HFFc6 (cell line): ENCODE data around the gene CD86. TPM values are rescaled to one million over a fixed set of nuclear protein-coding genes. Genes with fewer than 3 reads are reported as not detected.

Experiments used
- DNase-seq: peaks from one replicate; pipeline ENCODE4 v3.0.0-alpha.2; 2018
- H3K27ac Mint-ChIP-seq: 2 replicates; pipeline ENCODE4 v1.8.0; 2020; ENCODE audit warnings: mild to moderate bottlenecking, mixed read lengths
- H3K27me3 Mint-ChIP-seq: 2 replicates; pipeline ENCODE4 v1.8.0; 2021; ENCODE audit warnings: mild to moderate bottlenecking, moderate library complexity, mixed read lengths; ENCODE audit not compliant: insufficient read depth
- H3K36me3 Mint-ChIP-seq: 2 replicates; pipeline ENCODE4 v1.8.0; 2021; ENCODE audit warnings: low read depth, mixed read lengths
- H3K4me1 Mint-ChIP-seq: 2 replicates; pipeline ENCODE4 v1.8.0; 2020; ENCODE audit warnings: low read depth, mixed read lengths
- H3K4me3 Mint-ChIP-seq: 2 replicates; pipeline ENCODE4 v1.8.0; 2020; ENCODE audit warnings: mild to moderate bottlenecking, moderate library complexity, mixed read lengths
- H3K9me3 Mint-ChIP-seq: 2 replicates; pipeline ENCODE4 v1.8.0; 2020; ENCODE audit warnings: mild to moderate bottlenecking, mixed read lengths
- total RNA-seq, 6 experiments: library from RNA; stranded (reverse); fragmentation: NEBNext Ultra II Directional; extraction: Animal tissue kit (Norgen Biotek cat#: 25700); gene quantifications; 2 replicates in 1 of 6; 3 replicates in 5 of 6; pipeline ENCODE4 v1.2.3, GENCODE V29; 2021
- TF ChIP-seq, protein P1 (sequence below): fragments of 200-600 bp; sonication (generic); IDR thresholded peaks from 2 replicates; pipeline ENCODE4 v1.5.0; 2021; ENCODE audit warnings: antibody characterized with exemption, mild to moderate bottlenecking

The CD86 gene
- total RNA-seq, 6 experiments from 2014 or later, result not detected

DNA sequence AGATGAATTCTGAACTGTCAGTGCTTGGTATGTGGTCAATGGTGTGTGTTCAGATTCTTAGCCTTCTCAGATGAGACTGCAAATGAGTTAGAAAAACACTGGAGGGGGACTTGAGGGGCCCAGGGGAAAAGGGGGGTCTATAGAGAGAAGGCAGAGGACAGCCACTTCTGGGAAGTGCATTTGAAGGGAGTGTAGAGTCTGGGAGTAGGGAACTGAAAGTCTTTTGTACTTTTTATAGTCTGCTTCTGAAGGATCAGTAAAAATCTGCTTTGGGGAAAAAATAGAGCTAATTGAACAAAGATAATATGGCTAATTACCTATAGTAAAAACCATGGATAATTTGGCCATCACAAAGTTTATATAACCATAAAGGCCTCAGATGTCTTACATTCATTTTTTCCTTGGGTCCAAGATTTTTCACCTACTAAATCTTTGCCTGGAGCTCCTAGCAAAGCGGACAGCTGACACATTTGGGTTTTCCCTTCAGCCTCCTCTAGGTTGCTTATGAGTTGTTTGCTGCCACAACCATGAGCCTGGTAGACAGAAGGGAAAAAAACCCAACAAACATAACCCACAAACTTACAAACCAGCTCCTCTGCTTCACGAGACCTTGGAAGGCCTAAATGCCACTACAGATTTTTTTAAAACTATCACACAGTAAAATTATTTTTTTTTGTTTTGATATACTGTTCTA lies 48.8 kb downstream of the CD86 start:
- DNase-seq, result no peak
- Mint-ChIP-seq H3K4me3 (no peak overlapping the region), H3K36me3 (no peaks in the 10 kb centered on the region), H3K27me3 (peaks cover 6% of the 10 kb centered on the region; the same call in 1 of the 2 replicates), H3K27ac (no peak overlapping the region), H3K4me1 (no peaks in the 10 kb centered on the region), H3K9me3 (no peaks in the 10 kb centered on the region)
- TF ChIP-seq, protein P1, sequence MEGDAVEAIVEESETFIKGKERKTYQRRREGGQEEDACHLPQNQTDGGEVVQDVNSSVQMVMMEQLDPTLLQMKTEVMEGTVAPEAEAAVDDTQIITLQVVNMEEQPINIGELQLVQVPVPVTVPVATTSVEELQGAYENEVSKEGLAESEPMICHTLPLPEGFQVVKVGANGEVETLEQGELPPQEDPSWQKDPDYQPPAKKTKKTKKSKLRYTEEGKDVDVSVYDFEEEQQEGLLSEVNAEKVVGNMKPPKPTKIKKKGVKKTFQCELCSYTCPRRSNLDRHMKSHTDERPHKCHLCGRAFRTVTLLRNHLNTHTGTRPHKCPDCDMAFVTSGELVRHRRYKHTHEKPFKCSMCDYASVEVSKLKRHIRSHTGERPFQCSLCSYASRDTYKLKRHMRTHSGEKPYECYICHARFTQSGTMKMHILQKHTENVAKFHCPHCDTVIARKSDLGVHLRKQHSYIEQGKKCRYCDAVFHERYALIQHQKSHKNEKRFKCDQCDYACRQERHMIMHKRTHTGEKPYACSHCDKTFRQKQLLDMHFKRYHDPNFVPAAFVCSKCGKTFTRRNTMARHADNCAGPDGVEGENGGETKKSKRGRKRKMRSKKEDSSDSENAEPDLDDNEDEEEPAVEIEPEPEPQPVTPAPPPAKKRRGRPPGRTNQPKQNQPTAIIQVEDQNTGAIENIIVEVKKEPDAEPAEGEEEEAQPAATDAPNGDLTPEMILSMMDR, result no peak

DNA sequence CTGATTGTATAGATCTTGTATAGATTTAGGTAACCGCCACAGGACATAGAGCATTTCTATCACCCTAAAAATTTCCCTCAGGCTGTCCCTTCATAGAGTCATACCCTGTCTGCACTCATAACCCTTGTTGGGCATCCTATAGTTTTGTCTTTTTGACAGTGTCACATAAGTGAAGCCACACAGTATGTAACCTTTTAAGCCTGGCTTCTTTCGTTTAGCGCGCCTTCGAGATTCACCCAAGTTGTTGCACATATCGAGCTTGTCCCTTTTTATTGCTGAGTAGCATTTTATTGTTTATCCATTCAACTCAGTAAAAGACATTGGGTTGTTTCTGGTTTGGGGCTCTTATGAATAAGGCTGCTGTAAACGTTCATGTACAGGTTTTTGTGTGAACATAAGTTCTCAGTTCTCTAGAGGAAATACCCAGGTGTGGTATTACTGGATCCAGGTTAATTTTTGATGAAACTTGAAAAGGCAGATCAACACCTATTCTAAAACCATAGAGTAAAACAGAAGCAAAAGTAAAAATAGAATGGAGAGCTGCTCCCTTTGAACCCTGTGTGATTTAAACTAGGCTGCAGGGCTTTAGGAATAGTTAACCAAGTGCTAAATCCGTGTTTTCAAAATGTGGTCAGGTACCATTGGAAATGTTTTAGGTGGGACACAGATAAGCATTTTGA lies 49.5 kb downstream of the CD86 start:
- no peaks in the 10 kb centered on the region for H3K9me3 Mint-ChIP-seq
- H3K4me1 Mint-ChIP-seq, result no peaks in the 10 kb centered on the region
- no peak overlapping the region for H3K4me3 Mint-ChIP-seq
- no peaks in the 10 kb centered on the region for H3K36me3 Mint-ChIP-seq
- TF ChIP-seq, protein P1, result no peak
- H3K27ac Mint-ChIP-seq, result no peak overlapping the region
- H3K27me3 Mint-ChIP-seq, result peaks cover 10% of the 10 kb centered on the region; the same call in 1 of the 2 replicates
- DNase-seq, result no peak

DNA sequence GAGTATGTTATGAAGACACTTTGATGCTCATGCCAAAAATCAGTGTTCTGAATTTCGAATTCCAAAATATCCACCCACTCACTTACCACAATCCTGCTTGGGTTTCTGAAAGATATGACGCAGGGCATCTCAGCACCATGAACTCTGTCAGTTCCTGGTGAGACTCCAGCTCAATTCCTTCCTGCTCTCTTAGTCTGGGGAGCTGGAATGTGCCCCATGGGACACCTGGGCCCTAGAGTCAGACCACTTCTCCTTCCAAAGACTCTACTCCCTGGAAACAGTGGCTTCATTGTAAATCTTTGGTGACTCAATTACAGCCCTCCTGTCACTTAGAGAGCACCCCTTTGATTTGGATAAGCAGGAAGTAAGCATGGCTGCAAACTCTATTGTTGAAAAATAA lies 50.5 kb downstream of the CD86 start:
- no peaks in the 10 kb centered on the region for H3K36me3 Mint-ChIP-seq
- no peak overlapping the region for H3K4me3 Mint-ChIP-seq
- TF ChIP-seq, protein P1, result no peak
- H3K27me3 Mint-ChIP-seq, result peaks cover 10% of the 10 kb centered on the region; the same call in 1 of the 2 replicates
- H3K27ac Mint-ChIP-seq, result no peak overlapping the region
- no peak for DNase-seq
- H3K4me1 Mint-ChIP-seq, result no peaks in the 10 kb centered on the region
- no peaks in the 10 kb centered on the region for H3K9me3 Mint-ChIP-seq

GRCh38 chr3:122107171-122107570 lies 52.0 kb downstream of the CD86 start:
- H3K27ac Mint-ChIP-seq, result no peak overlapping the region
- TF ChIP-seq, protein P1, result no peak
- no peak overlapping the region for H3K4me3 Mint-ChIP-seq
- H3K27me3 Mint-ChIP-seq, result peaks cover 10% of the 10 kb centered on the region; the same call in 1 of the 2 replicates
- H3K4me1 Mint-ChIP-seq, result no peaks in the 10 kb centered on the region
- no peaks in the 10 kb centered on the region for H3K9me3 Mint-ChIP-seq
- no peaks in the 10 kb centered on the region for H3K36me3 Mint-ChIP-seq
- no peak for DNase-seq

GRCh38 chr3:122111974-122112373 lies 56.8 kb downstream of the CD86 start:
- peaks cover 8% of the 10 kb centered on the region; the same call in 1 of the 2 replicates for H3K27me3 Mint-ChIP-seq

More at GRCh38 chr3:122111974-122112373, 56.8 kb downstream of the CD86 start:
- no peak overlapping the region for H3K27ac Mint-ChIP-seq
- no peaks in the 10 kb centered on the region for H3K9me3 Mint-ChIP-seq
- H3K36me3 Mint-ChIP-seq, result no peaks in the 10 kb centered on the region
- TF ChIP-seq, protein P1, result no peak
- DNase-seq, result no peak
- H3K4me3 Mint-ChIP-seq, result no peak overlapping the region
- H3K4me1 Mint-ChIP-seq, result no peaks in the 10 kb centered on the region
